RWPE2 (cell line): ENCODE data around the gene OR7G3.

Experiments used
- ATAC-seq: fragments of 200-7000 bp; cut with Tn5 transposase; 3 replicates; pipeline ENCODE4 v1.9.1; 2021; ENCODE audit warnings: low read depth
- DNase-seq: peaks from one replicate; pipeline ENCODE4 v3.0.0-alpha.2; 2020; ENCODE audit warnings: low spot score
- H3K27ac ChIP-seq: fragments of 450-650 bp; 2 replicates; pipeline ENCODE4 v1.5.1; 2017; ENCODE audit warnings: mild to moderate bottlenecking; ENCODE audit not compliant: poor library complexity, severe bottlenecking
- H3K27me3 ChIP-seq: fragments of 250-450 bp; sonication (Bioruptor Pico); 2 replicates; pipeline ENCODE4 v1.5.1; 2021; ENCODE audit warnings: mild to moderate bottlenecking, moderate library complexity; ENCODE audit not compliant: insufficient read depth, poor library complexity, severe bottlenecking
- H3K36me3 ChIP-seq: fragments of 250-450 bp; sonication (Bioruptor Pico); 2 replicates; pipeline ENCODE4 v1.5.1; 2020; ENCODE audit warnings: low read depth, mild to moderate bottlenecking, moderate library complexity
- H3K4me1 ChIP-seq: fragments of 250-450 bp; sonication (Bioruptor Pico); 2 replicates; pipeline ENCODE4 v1.5.1; 2021; ENCODE audit warnings: mild to moderate bottlenecking, moderate library complexity; ENCODE audit not compliant: insufficient read depth, poor library complexity, severe bottlenecking
- H3K4me3 ChIP-seq: fragments of 250-450 bp; sonication (Bioruptor Pico); 2 replicates; pipeline ENCODE4 v1.5.1; 2021; ENCODE audit warnings: mild to moderate bottlenecking, moderate library complexity; ENCODE audit not compliant: severe bottlenecking
- H3K9me3 ChIP-seq: fragments of 250-450 bp; sonication (Bioruptor Pico); 2 replicates; pipeline ENCODE4 v1.5.1; 2021; ENCODE audit warnings: mild to moderate bottlenecking, moderate library complexity; ENCODE audit not compliant: severe bottlenecking
- CTCF ChIP-seq: fragments of 450-650 bp; IDR thresholded peaks from one replicate; pipeline ENCODE4 v1.5.1; 2017; ENCODE audit warnings: mild to moderate bottlenecking, moderate library complexity; ENCODE audit not compliant: poor library complexity, severe bottlenecking

Gene OR7G3

GRCh38 chr19:9126900-9127405, at the start of gene OR7G3:
Gene OR7G3, minus strand, starts transcription at chr19:9126950. Its CDS starts 0 bp downstream, at chr19:9126950.
- Histone ChIP-seq H3K36me3 (no peaks in the 10 kb centered on the region), H3K4me3 (no peak within 1 kb of the TSS), H3K27ac (peak within 1 kb of the TSS; percentile 70), H3K27me3 (no peaks in the 10 kb centered on the region), H3K4me1 (peaks cover 6% of the 10 kb centered on the region), H3K9me3 (no peaks in the 10 kb centered on the region)
- ATAC-seq (no peak), DNase-seq (no peak)
- no peak for TF ChIP-seq CTCF

GRCh38 chr19:9175326-9175725, 48.6 kb upstream of the OR7G3 start:
- Histone ChIP-seq H3K4me3 (no peak overlapping the region), H3K27me3 (no peaks in the 10 kb centered on the region), H3K9me3 (no peaks in the 10 kb centered on the region), H3K27ac (no peak overlapping the region), H3K36me3 (no peaks in the 10 kb centered on the region), H3K4me1 (no peaks in the 10 kb centered on the region)
- DNase-seq (no peak), ATAC-seq (no peak)
- no peak for TF ChIP-seq CTCF

- DNase-seq (no peak), ATAC-seq (no peak)
- no peaks in the 10 kb centered on the region for H3K27me3 ChIP-seq
- no peaks in the 10 kb centered on the region for H3K36me3 ChIP-seq
- no peaks in the 10 kb centered on the region for H3K4me1 ChIP-seq
- H3K4me3 ChIP-seq = no peak overlapping the region
- TF ChIP-seq CTCF = no peak
- H3K9me3 ChIP-seq = no peaks in the 10 kb centered on the region
- H3K27ac ChIP-seq = no peak overlapping the region
Observed at GRCh38 chr19:9171393-9171991, 44.7 kb upstream of the OR7G3 start.

GRCh38 chr19:9166846-9167245, 40.1 kb upstream of the OR7G3 start:
- no peak overlapping the region for H3K27ac ChIP-seq
- peaks cover 39% of the 10 kb centered on the region for H3K36me3 ChIP-seq
- H3K4me1 ChIP-seq = no peaks in the 10 kb centered on the region
- H3K27me3 ChIP-seq = no peaks in the 10 kb centered on the region
- no peaks in the 10 kb centered on the region for H3K9me3 ChIP-seq
- DNase-seq (no peak), ATAC-seq (no peak)
- TF ChIP-seq CTCF = no peak
- H3K4me3 ChIP-seq = no peak overlapping the region

GRCh38 chr19:9165261-9165660, 38.5 kb upstream of the OR7G3 start:
- DNase-seq (no peak), ATAC-seq (no peak)
- Histone ChIP-seq H3K9me3 (no peaks in the 10 kb centered on the region), H3K27ac (no peak overlapping the region), H3K4me3 (no peak overlapping the region), H3K4me1 (no peaks in the 10 kb centered on the region), H3K36me3 (peaks cover 55% of the 10 kb centered on the region), H3K27me3 (no peaks in the 10 kb centered on the region)
- TF ChIP-seq CTCF = no peak
